ENCODE data around the gene YIPF7. TPM values are rescaled to one million over a fixed set of nuclear protein-coding genes. Genes with fewer than 3 reads are reported as not detected.

YIPF7 gene
- total RNA-seq, 1 donor from 2014 or later: not detected

DNA sequence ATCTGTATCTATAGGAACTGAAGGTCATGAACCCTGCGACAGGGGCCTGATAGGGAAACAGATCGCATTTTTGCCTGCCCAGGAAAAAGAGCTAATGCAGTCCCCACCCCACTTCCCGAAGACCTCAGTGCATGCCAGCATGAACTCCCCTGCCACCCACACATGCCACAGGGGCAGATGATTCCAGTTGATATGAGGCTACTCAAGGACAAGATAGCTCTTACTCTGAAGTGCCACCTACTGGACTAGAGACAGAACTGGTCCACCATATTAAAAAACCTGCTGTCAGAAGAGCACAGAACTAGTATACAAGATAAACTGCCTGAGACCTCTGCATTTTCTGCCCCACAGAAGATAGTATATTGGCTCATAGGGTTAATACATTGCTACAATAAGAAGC is 68.0 kb downstream of the YIPF7 start:
- TF ChIP-seq, protein P1, sequence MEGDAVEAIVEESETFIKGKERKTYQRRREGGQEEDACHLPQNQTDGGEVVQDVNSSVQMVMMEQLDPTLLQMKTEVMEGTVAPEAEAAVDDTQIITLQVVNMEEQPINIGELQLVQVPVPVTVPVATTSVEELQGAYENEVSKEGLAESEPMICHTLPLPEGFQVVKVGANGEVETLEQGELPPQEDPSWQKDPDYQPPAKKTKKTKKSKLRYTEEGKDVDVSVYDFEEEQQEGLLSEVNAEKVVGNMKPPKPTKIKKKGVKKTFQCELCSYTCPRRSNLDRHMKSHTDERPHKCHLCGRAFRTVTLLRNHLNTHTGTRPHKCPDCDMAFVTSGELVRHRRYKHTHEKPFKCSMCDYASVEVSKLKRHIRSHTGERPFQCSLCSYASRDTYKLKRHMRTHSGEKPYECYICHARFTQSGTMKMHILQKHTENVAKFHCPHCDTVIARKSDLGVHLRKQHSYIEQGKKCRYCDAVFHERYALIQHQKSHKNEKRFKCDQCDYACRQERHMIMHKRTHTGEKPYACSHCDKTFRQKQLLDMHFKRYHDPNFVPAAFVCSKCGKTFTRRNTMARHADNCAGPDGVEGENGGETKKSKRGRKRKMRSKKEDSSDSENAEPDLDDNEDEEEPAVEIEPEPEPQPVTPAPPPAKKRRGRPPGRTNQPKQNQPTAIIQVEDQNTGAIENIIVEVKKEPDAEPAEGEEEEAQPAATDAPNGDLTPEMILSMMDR (IDR thresholded peaks at IDR 0.05; ENCODE audit: unreplicated experiment): peak; percentile 54
- H3K36me3 Mint-ChIP-seq (ENCODE audit: low read depth, unreplicated experiment): no peaks in the 10 kb centered on the region
- no peak overlapping the region for H3K4me3 Mint-ChIP-seq (ENCODE audit: unreplicated experiment)
- H3K9me3 Mint-ChIP-seq (ENCODE audit: unreplicated experiment): no peaks in the 10 kb centered on the region
- H3K27me3 Mint-ChIP-seq (ENCODE audit: unreplicated experiment): no peaks in the 10 kb centered on the region
- H3K4me1 Mint-ChIP-seq (ENCODE audit: unreplicated experiment): no peaks in the 10 kb centered on the region
- H3K27ac Mint-ChIP-seq (ENCODE audit: unreplicated experiment): no peak overlapping the region
- peak; percentile 9 for DNase-seq (ENCODE audit: low spot score)

DNA sequence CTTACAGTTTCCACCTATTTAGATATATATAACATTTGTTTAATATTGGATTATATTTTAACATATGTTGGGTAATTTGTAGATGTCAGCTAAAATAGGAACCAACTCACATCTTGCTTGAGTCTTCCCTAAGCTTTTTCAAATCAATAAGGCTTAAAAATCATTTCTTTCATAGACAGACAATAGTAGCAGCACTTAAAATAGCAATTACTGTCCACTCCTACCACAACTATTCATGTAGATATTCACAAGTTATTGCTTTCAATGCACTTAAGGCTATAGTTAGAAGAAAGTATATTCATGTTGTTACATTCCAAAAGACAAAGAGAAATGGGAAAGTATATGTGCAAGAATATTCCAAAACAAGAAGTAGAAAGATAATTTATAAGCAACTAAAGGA is 71.2 kb downstream of the YIPF7 start:
- Mint-ChIP-seq H3K36me3 (ENCODE audit: low read depth, unreplicated experiment) (no peaks in the 10 kb centered on the region), H3K4me1 (ENCODE audit: unreplicated experiment) (no peaks in the 10 kb centered on the region), H3K27me3 (ENCODE audit: unreplicated experiment) (no peaks in the 10 kb centered on the region), H3K27ac (ENCODE audit: unreplicated experiment) (no peak overlapping the region), H3K4me3 (ENCODE audit: unreplicated experiment) (no peak overlapping the region), H3K9me3 (ENCODE audit: unreplicated experiment) (no peaks in the 10 kb centered on the region)
- no peak for DNase-seq (ENCODE audit: low spot score)
- TF ChIP-seq, protein P1 (IDR thresholded peaks at IDR 0.05; ENCODE audit: unreplicated experiment): no peak

DNA sequence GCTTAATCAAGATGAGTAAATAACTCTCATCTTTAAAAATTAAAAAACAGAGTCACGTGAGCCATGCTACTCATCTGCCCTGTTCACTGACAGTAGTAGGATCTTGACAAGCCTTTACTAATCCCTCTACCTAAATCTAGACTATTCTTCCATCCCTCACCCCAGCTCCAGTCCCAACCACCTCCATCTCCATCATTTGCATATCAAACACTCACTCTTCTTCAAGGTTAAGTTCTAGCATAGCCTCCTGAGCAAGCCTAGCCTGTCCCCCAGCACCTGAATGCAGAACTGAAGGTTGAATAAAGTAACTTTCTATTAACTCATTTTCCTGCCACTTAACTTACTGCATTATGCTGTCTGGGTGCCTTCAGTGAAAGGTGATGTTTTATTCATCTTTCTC is 72.5 kb downstream of the YIPF7 start:
- H3K4me3 Mint-ChIP-seq (ENCODE audit: unreplicated experiment): no peak overlapping the region
- no peaks in the 10 kb centered on the region for H3K9me3 Mint-ChIP-seq (ENCODE audit: unreplicated experiment)
- no peak for DNase-seq (ENCODE audit: low spot score)

More for the DNA sequence above, 72.5 kb downstream of the YIPF7 start:
- TF ChIP-seq, protein P1 (IDR thresholded peaks at IDR 0.05; ENCODE audit: unreplicated experiment): no peak
- Mint-ChIP-seq H3K4me1 (ENCODE audit: unreplicated experiment) (no peaks in the 10 kb centered on the region), H3K36me3 (ENCODE audit: low read depth, unreplicated experiment) (no peaks in the 10 kb centered on the region), H3K27me3 (ENCODE audit: unreplicated experiment) (no peaks in the 10 kb centered on the region), H3K27ac (ENCODE audit: unreplicated experiment) (no peak overlapping the region)

Other genes starting within 250 kb of the YIPF7 start
- gene KCTD8, start 202.8 kb downstream of the YIPF7 start, total RNA-seq (ENCODE audit: unreplicated experiment): 0.62 TPM
- gene GUF1, start 26.8 kb upstream of the YIPF7 start, total RNA-seq (ENCODE audit: unreplicated experiment): 14.7 TPM
- gene GNPDA2, start 74.9 kb upstream of the YIPF7 start, total RNA-seq (ENCODE audit: unreplicated experiment): 7.2 TPM

Measured in endothelial cell (in vitro differentiated cells).